HG03039 (cell line): Measurements from ENCODE around the gene TRPM7.
"Not testable (repeated sequence)": the region's sequence is repeated elsewhere in the genome, so short reads cannot be mapped to it uniquely, and the experiment has no call there.

Source experiments
- ATAC-seq: cut with Tn5 transposase; IDR thresholded peaks from one replicate; pipeline ENCODE4 v1.9.1; 2021; ENCODE audit warnings: mild to moderate bottlenecking, moderate library complexity; ENCODE audit not compliant: unreplicated experiment

Gene TRPM7

DNA sequence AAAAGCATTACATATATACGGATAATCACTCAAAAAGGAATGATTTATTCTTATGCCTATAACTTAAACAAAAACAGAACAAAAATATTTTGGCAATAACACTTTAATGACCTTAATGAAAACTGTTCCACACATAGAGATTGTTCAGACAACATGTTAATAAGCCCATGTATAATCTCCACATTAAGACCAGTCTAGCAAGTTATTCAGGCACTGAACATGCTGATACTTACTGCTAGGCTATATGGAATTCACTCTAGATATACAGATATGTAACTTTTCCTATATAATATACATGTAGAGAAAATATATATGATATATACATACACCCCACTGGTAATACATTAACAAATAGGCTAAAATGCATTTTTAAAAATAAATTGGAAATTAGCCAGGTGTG is 96.3 kb downstream of the TRPM7 start:
- no peak for ATAC-seq

DNA sequence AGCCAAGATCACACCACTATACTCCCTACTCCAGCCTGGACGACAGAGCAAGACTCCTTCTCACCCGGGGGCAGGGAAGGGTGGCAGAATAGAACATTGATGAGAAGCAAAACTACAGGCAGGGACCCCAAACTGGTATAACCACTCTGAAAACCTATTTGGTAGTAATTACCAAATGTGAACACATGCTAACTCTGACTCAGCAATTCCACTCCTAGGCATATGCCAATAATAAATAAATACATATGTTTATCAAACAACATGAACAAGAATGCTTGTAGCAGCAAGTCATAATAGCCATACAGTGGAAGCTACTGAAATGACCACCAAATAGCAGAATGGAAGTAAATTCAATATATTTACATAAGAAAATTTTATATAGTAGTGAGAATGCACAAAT is 109.1 kb downstream of the TRPM7 start:
- no peak for ATAC-seq

DNA sequence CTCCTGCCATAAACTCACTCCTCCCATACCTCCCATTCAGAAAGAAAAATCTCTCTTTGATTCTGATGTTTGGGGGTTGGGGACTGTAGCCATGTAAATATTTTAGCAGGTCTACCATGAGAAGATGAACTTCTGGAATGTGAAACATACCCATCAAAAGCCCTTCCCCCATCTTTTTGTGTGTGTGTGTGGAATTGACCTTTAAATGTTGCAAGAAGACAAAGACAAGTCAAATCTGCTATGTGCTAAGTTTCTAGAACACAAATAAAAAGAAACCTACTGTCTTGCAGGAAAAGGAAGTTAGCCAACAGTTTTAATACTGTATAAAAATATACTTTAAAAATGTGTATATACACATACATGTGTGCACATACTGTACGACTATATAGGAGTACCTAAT is 110.4 kb downstream of the TRPM7 start:
- no peak for ATAC-seq

DNA sequence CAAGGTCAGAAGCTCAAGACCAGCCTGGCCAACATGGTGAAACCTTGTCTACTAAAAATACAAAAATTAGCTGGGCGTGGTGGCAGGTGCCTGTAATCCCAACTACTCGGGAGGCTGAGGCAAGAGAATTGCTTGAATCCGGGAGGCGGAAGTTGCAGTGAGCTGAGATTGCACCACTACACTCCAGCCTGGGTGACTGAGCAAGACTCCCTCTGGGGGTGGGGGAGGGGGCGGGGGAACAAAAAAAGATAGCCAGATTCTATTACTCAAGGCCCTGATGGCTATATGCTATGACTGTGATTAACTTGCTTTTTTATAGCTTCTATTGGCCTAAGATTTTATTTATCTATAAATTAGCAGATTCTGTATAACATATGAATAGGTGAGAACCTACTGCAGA is 112.8 kb downstream of the TRPM7 start:
- not testable (repeated sequence) for ATAC-seq

DNA sequence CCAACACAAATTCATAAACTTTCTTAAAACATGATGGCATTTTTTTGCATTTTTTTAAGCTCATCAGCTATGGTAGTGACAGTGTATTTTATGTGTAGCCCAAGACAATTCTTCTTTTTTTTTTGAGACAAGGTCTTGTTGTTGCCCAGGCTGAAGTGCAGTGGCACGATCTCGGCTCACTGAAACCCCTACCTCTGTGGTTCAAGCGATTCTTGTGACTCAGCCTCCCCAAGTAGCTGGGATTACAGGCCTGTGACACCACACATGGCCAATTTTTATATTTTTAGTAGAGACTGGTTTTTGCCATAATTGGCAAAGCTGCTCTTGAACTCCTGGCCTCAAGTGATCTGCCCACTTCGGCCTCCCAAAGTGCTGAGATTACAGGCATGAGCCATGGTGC is 122.8 kb downstream of the TRPM7 start:
- no peak for ATAC-seq

DNA sequence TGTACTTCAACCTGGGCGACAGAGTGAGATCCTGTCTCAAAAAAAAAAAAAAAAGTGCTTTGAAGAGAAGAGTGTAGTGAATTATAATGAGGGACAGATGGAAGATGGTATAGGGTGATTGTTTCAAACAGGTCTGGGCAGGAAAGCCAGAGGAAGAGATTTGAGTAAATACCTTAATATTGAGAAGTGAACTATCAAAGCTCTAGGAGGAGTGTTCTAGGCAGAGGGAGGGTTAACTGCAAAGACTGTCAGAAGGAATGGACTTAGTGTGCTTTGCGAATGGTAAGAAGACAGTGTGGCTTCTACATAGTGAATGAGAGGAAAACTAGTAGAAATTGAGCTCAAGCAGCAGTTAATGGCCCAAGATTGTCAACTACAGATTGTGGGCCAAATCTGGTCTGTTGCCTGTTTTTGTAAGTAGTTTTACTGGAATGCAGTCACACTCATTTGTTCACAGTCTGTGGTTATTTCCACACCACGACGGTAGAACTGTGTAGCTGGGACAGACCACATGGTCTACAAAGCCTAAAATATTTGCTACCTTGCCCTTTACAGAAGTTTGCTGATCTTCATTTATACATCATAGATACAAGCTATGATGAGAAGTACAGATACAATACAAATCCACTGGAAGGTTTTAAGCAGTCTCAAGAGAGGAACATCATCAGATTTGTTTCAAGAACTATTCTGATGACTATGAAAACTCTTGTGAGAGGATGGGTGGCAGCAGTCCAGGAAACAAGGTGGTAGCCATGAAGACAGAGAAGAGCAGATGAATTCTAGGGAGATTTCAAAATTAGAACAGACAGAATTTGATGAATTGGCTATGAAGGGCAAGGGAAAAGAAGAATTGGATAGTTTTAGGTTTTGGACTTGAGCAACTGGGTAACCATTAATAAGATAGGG is 123.6 kb downstream of the TRPM7 start:
- ATAC-seq = no peak

DNA sequence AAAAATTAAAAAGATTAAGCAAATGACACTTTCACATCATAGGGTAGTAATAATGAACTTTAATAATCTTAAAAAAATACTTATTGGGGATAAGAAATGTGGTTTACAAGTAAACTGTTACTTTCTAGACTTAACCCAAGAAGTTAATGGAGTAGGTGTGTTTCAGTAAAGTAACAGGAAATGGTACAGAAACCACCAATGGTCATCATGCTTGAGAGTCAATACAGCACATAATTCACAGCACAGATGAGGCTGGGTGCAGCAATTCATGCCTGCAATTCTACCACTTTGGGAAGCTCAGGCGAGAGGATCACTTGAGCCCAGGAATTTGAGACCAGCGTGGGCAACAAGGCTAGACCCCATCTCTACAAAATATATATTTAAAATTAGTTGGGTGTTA is 128.6 kb downstream of the TRPM7 start:
- ATAC-seq = no peak

DNA sequence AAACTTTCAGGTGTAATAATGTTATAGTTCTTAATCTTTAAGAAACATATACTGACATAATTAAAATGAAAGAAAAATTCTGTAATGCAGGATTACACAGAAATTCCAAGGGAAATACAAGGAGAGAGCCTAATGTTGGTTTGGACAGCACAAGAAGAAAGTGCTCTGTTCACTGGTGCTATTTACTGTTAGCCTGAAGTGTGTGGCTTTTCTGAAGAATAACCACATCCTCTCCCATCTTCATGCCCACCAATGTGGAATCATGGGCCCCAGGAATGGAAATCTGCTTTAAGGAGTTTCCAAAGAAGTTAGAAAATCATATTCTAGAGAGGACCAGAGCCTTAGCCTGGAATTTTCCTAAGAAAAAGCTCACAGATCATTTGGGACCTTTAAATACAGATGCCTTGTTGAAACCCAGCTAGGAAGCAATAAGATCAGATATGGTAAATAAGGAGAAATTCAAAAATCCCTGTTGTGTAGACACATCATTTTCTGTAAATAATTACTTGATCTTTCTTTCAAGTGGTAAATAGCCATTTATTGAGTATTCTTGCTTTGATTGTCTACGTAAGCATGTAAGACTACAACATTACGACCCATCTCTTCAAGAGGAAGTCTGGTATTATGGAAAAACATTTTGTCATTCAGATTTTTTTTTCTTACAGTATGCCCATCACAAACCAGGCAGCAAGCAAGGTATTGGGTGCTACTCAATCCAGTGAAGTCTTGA is 129.8 kb downstream of the TRPM7 start:
- ATAC-seq = no peak

DNA sequence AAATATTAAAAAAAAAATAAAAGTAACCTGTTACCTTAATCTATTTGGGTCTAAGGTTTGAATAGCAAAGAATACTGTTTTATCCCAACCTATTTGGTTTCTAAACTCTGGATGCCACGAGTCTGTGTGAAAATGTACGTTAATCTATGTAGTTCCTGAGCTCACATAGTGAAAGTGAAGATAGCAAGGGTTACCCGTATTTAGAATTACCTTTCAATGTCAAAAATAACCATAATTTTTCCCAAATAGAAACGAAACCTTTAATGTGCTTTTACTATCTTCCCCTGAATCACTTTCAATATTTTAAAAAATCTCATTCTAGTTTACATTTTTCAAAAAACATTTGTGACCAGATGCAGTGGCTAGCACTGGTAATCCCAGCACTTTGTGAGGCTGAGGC is 134.4 kb downstream of the TRPM7 start:
- no peak for ATAC-seq

DNA sequence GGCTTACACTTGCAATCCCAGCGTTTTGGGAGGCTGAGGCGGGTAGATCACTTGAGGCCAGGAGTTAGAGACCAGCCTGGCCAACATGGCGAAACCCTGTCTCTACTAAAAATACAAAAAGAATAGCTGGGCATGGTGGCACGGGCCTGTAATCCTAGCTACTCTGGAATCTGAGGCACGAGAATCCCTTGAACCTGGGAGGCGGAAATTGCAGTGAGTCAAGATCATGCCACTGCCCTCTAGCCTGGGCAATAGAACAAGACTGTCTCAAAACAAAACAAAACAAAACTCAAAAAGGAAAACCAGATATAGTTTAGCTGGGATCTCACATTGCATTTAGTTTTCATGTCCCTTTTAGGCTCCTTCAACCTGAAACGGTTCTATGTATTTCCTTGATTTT is 137.3 kb downstream of the TRPM7 start:
- no peak for ATAC-seq

DNA sequence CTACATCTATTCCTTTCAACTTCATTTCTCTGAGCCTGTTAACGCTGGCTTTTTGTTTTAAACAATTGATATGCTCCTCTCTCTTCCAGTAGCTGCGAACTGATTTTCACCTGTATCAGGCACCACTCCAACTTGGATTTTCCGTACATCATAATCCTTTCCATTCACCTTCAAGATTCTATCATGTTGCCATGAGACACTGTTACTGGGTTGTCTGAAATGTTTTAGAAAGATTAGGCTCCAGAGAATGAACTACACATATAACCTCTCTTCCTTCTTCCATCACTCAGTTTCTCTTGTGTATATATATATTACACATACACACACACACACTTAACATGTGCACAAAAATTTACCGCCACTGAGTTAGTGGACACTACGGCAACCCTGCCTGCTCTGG is 140.0 kb downstream of the TRPM7 start, which contains the start of gene USP50:
Gene USP50, minus strand, starts transcription at position 101 of the 400 bp plus-strand sequence. CDS start 141 bp downstream, outside the sequence.
- no peak for ATAC-seq

DNA sequence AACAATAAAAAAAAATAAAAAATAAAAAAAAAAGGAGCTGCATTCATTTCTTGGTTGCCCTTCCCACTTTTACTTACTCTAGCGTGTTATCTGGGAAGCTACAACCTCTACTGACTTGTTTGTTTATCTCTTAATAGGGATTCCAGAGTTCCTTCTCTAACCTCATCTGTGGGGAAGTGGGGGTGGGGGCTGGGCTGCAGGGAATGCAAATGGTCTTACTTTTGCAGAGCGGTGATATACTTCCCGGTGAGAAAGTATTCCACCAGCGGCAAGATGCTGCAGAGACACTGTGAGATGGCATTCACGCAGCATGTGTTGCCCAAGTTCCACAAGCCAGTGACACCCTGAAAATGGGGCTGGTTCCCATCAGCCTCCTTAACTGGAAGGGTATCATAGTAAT is 142.2 kb downstream of the TRPM7 start:
- ATAC-seq = no peak

DNA sequence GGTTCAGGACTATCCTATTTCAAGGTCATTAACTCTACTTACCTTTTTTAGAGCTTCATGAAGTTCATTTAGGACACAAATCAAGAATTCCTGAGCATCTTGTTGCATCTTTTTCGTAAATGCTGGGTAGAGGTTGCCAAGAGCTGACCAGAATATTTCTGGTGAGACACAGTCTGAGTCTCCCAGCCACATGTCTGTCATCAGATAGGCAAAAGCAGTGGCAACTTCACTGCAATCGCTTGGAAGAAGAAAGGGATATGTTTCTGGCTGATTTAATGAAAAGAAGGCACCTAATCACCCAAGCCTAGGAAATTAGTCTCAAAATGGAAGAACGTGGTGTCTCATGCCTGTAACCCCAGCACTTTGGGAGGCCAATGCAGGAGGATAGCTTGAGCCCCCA is 143.0 kb downstream of the TRPM7 start:
- ATAC-seq = no peak

DNA sequence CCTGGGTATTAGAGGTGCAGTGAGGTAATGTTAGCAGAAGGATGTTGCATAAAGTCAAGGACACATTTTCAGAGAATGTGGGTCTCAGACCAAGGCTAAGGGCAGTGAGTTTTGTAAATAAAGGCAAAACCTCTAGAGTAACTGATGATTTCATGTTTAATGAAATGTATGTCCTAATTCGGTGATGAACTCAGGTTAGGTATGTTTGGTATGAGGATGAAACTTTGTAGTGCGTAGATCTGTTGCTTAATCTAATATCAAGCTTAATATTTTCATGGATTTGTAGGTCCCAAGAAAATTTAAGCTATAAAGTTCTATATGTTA is 143.7 kb downstream of the TRPM7 start:
- ATAC-seq = no peak

DNA sequence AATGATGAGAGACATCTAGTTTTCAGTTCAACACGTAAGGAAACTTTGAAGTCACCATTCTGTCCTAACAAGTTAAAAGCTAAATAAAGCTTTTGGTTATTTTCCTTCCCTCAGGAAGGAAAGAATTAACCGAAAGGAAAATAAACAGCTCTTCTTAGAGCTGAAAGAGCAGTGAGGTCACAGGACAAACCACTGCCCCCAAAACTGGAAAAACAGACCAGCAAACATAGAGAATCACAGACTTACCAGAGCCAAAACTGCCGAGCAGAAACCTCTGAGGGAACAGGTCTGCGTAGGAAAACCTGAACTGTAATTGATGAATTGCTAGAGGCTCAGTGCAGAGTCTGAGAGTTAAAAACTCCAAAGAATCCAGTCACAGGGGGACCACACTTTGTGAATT is 154.8 kb downstream of the TRPM7 start:
- no peak for ATAC-seq

DNA sequence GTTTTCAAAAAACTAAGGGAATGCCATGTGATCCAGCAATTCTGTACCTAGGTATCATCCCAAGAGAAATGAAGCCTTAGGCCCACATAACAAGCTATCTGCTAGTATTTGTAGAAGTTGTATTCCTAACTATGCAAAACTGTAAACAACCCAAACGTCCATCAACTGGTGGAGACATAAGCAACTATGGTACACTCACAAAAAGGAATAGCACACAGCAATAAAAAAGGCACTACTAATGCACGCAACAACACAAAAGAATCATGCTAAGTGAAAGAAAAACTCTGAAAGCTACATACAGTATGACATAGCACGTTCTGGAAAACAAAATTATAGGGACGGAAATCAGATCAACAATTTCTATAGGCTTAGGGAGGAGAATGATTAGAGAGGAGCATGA is 155.4 kb downstream of the TRPM7 start:
- ATAC-seq = no peak

DNA sequence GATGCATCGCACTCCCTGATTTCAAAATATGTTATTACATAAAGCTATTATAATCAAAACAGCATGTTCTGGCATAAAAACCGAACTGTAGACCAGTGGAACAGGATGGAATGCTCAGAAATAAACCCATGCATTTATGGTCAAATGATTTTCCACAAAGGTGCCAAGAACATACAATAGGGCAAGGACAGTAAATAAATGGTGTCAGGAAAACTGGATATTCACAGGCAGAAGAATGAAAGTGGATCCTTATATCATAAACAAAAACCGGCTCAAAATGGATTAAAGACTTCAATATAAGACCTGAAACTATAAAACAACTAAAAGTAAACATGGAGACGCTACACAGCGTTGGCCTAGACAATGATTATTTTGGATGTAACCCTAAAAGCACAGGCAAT is 162.7 kb downstream of the TRPM7 start:
- no peak for ATAC-seq

DNA sequence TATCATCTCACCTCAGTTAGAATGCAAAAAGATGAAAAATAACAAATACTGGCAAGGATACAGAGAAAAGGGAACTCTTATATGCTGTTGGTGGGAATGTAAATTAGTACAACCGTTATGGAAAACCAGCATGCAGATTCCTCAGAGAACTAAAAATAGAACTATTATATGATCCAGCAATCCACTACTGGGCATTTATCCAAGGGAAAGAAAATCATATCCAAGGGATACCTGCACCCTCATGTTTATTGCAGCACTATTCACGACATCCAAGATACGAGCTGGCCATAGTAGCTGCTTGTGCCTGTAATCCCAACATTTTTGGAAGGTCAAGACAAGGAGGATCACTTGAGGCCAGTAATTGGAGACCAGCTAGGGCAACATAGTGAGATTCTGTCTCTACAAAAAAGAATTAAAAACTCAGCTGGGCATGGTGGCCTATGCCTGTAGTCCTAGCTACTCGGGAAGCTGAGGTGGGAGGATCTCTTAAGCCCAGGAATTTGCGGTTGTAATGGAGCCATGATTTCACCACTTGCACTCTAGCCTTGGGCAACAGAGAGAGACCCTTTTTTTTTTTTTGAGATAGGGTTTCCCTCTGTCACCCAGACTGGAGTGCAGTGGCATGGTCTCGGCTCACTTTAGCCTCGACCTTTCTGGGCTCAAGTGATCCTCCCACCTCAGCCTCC is 166.7 kb downstream of the TRPM7 start:
- ATAC-seq = no peak

DNA sequence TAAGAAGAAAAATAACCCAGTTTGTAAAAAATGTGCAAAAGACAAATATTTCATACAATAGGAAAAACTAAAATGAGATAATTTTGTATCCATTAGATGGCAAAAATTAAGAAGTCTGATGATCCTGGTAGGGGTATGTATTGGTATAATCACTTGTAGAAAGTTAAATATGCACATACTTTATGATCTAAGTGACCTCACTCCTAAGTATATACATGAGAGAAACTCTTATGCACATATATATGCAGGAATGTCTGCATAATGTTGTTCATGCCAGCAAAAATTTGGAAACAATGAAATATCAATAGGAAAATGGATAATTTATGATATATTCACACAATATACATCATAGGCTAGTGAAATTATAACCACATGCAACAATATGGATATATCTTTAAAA is 173.6 kb downstream of the TRPM7 start:
- ATAC-seq = no peak
